HG02973 (cell line): ENCODE measurements around the gene SOCS4.
A peak's percentile ranks its signal among the peaks of the same experiment; 100 is the strongest.

ENCODE experiments used
- ATAC-seq: cut with Tn5 transposase; IDR thresholded peaks from one replicate; pipeline ENCODE4 v1.9.1; 2021; ENCODE audit warnings: moderate library complexity; ENCODE audit not compliant: unreplicated experiment

SOCS4 gene

DNA sequence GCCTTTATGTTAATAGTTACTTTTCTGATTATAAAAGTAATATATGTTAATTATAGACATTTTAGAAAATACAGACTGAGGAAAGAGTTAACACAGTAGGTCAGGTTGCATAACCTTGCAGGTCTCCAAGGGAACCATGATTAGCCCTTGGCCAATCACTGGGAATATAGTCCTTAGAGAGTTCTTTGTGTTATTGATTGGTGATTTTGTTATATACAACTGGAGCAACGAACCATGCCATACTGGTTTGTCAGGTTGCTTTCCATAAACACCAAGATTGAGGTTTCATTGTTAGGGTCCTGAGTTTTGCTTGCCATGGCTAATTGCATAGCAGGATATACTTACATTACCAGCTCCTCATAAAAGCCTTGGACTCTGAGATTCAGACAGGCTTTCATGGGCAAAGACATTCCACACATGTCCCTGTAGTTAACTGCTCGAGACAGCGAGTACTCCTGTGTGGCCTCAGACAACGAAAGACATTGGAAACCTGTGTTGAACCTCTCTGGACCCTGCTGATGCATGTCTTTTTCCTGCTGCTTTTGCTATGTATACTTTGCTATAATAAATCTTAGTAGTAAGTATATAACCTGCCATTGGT is 58.1 kb downstream of the SOCS4 start:
- ATAC-seq: no peak

DNA sequence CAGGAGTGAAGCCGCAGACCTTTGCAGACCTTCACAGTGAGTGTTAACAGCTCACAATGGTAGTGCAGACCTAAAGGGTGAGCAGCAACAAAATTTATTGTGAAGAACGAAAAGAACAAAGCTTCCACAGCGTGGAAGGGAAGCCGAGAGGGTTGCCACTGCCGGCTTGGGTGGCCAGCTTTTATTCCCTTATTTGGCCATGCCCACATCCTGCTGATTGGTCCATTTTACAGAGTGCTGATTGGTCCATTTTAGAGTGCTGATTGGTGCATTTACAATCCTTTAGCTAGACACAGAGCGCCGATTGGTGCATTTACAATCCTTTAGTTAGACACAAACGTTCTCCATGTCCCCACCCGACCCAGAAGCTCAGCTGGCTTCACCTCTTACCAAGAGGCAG is 59.9 kb downstream of the SOCS4 start:
- no peak for ATAC-seq

DNA sequence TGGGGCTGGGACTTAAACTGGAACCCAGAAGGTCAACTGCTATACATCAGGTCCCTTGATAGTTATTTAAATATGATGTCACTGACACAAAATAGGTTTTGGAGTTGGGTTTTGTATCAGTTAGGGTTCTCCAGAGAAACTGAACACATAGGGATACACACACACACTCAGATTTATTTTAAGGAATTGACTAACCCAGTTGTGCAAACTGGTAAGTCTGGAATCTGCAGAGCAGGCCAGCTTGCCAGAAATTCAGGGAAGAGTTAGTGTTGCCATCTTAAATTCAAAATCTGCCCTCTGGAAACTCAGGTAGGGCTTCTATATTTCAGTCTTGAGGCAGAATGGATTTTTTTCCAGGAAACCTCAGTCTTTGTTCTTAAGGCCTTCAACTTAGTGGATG is 61.3 kb downstream of the SOCS4 start:
- no peak for ATAC-seq

DNA sequence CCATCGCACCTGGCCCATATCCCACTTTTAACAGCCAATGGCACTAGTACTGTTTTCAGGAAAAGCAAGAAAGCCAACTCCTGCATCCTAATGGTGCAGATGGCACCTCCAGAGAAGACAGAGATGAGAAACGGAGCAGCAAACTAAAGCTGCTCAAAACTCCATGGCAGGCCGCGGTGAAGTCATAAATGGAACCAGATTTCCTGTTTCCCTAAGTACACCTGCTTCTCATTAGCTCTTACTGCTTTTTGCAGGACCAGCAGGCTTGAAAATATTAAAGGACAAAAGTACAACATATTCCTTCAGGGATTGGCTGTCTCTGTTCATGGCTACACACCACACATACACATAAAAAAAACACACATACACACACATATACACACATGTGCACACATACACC is 65.3 kb downstream of the SOCS4 start:
- ATAC-seq: no peak

DNA sequence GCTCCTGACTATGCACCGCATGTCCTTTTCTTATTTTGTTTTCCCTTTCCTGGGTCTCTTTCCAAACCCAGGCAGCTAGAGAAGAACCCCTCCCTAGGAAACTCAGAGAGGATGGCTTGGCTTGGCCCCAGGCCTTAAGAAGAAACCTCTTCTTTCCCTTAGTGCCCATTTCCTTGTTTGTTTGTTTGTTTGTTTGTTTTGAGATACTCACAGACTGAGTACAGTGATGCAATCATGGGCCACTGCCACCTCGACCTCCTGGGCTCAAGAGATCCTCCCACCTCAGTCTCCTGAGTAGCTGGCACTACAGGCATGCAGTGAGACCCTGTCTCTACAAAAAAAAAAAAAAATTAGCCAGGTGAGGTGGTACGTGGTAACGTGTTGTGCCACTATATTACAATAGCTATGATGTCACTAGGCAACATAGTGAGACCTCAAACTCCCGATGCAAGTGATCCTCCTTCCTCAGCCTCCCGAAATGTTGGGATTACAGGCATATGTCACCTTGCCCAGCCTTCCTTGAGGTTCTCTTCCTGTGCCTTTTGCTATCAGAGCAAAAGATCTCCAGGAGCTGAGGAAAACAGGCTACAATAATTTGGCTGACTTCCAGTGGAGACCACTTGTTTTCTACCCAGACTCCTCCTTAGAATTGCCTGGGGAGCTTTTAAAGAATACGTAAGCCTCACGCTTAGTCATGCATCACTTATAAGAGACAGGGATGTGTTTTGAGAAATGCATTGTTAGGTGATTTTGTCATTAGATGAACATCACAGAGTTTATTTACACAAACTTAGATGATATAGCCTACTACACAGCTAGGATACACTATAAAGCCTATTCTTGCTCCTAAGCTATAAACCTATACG is 67.5 kb downstream of the SOCS4 start:
- ATAC-seq: no peak

DNA sequence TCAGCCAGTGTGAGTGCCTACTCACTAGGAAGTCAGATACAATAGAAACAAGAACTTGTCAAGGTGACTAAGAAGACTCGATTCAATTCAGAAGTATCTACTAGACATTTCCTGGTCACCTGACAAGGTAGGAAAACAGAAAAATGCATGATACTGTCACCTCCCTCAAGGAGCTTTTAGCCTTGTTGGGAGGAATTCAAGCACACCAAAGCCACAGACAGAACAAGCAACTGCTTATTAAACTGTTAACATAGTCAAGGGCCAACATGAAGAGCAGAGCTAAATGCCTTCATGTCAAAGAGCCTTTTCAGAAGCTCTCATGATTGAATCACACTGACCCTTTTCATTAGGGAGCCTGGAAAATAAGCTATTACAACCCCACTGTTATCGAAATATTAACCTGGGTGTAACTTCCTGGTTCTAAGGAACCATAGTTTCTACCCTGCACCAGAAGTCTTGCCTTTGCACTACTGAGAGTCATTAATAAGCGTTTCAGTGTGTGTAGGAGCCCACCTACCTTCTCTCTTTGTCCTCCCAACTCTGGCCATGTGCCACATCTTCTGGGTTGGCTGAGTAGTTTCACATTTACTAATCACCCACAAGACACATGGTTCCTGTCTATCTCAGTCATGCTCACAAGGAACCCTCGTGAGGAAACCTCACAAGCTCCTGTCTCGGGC is 71.0 kb downstream of the SOCS4 start:
- peak; percentile 55 for ATAC-seq

DNA sequence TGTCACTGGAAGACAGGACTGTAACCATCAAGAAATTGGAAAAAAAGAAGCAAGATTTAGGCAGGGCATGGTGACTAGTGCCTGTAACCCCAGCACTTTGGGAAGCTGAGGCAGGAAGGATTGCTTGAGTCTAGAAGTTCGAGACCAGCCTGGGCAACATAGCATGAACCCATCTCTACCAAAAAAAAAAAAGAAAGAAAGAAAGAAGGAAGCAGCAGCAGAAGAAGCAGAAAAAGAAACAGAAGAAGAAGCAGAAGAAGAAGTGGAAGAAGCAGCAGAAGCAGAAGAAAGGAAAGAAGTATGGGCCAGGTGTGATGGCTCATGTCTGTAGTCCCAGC is 71.5 kb downstream of the SOCS4 start:
- no peak for ATAC-seq
